Astrocyte (in vitro differentiated cells and primary cell): Measurements from ENCODE around the gene PPP1R9A.

ENCODE experiments used
- CTCF ChIP-seq: IDR thresholded peaks from 2 replicates; pipeline ENCODE4 v1.5.1; 2011; ENCODE audit warnings: low read depth, mild to moderate bottlenecking, inconsistent platforms, low read length, moderate library complexity; ENCODE audit not compliant: insufficient read depth
- EZH2 ChIP-seq: IDR thresholded peaks from 2 replicates; pipeline ENCODE4 v1.6.1; 2012; ENCODE audit warnings: mild to moderate bottlenecking, low read length, inconsistent platforms; ENCODE audit not compliant: insufficient read depth

GRCh38 chr7:94909179-94909466 is 1.7 kb downstream of the PPP1R9A start:
- TF ChIP-seq EZH2, result no peak
- no peak for TF ChIP-seq CTCF
